HCT116 (cell line): ENCODE measurements around the gene PTGIS. TPM values are rescaled to one million over a fixed set of nuclear protein-coding genes. Genes with fewer than 3 reads are reported as not detected.

ENCODE experiments used
- ATAC-seq: fragments of 200-7000 bp; cut with Tn5 transposase; 2 replicates; pipeline ENCODE4 v1.9.1; 2020; ENCODE audit warnings: mild to moderate bottlenecking, moderate library complexity
- BruUV-seq: library from RNA; stranded (reverse); fragments of 400-500 nt; replicated peaks from 2 replicates; lab custom pipeline; 2021; lab: Mats Ljungman, UMichigan
- CTCF ChIA-PET: fragments of 300-600 bp; sonication (Branson Sonifier 250); formaldehyde crosslinking; loops from one replicate; lab custom pipeline; 2021; ENCODE audit warnings: antibody characterized with exemption; lab: Charles Lee
- POLR2A ChIA-PET: fragments of 300-600, 350-600 bp; sonication (Branson Sonifier 250); formaldehyde crosslinking; loops from one replicate; lab custom pipeline; 2021; ENCODE audit warnings: antibody characterized with exemption; lab: Charles Lee
- RAD21 ChIA-PET, 2 experiments: fragments of 300-600 bp; sonication (Branson Sonifier 250); formaldehyde crosslinking; loops; one replicate each; lab custom pipeline; 2023; ENCODE audit warnings: low total read pairs in 2 of 2; ENCODE audit not compliant: uncharacterized antibody in 2 of 2, unreplicated experiment in 2 of 2, low non-redundant PET in 1 of 2; lab: Charles Lee
- DNase-seq: peaks from one replicate; pipeline ENCODE4 v3.0.0-alpha.2; 2010; ENCODE audit warnings: low read depth, low spot score
- H2AFZ ChIP-seq: fragments of 200-600 bp; shearing (Covaris generic), sonication (generic); 2 replicates; pipeline ENCODE4 v1.6.1; 2017; ENCODE audit warnings: low read depth, mixed run types, mixed read lengths, antibody characterized with exemption, low read length; ENCODE audit not compliant: poor library complexity, severe bottlenecking
- H3K27ac ChIP-seq: 2 replicates; pipeline ENCODE4 v1.5.1; 2012; ENCODE audit warnings: low read depth, low read length
- H3K27me3 ChIP-seq: fragments of 200-600 bp; sonication (generic); 2 replicates; pipeline ENCODE4 v1.6.1; 2016; ENCODE audit warnings: mixed run types, low read length, mixed read lengths; ENCODE audit not compliant: insufficient read depth
- H3K36me3 ChIP-seq, 2 experiments: fragments of 200-500 bp in 1 of 2; fragments of 200-600 bp in 1 of 2; sonication (Bioruptor generic) in 1 of 2; sonication (generic) in 1 of 2; 2 replicates each; pipeline versions ENCODE4 v1.5.1 to v1.6.1; 2014 to 2016; ENCODE audit warnings: low read length in 2 of 2, inconsistent platforms in 1 of 2, mixed read lengths in 1 of 2, mixed run types in 1 of 2; ENCODE audit not compliant: insufficient read depth in 2 of 2, control insufficient read depth in 1 of 2
- H3K4me1 ChIP-seq, 2 experiments: fragments of 200-600 bp in 1 of 2; sonication (generic) in 1 of 2; 2 replicates each; pipeline versions ENCODE4 v1.5.1 to v1.6.1; 2012 to 2017; ENCODE audit warnings: low read length in 2 of 2, inconsistent platforms in 1 of 2, mild to moderate bottlenecking in 1 of 2, mixed read lengths in 1 of 2, mixed run types in 1 of 2, moderate library complexity in 1 of 2; ENCODE audit not compliant: insufficient read depth in 2 of 2, control insufficient read depth in 1 of 2
- H3K4me2 ChIP-seq: fragments of 200-600 bp; sonication (generic); 2 replicates; pipeline ENCODE4 v1.6.1; 2017; ENCODE audit warnings: mixed run types, low read length, mixed read lengths
- H3K4me3 ChIP-seq, 2 experiments: fragments of 200-600 bp in 1 of 2; sonication (generic) in 1 of 2; replicated peaks in 1 of 2; 2 replicates each; pipeline ENCODE4 v1.5.1; 2011 to 2016; ENCODE audit warnings: low read length in 2 of 2, control low read depth in 1 of 2, low read depth in 1 of 2, mild to moderate bottlenecking in 1 of 2, mixed read lengths in 1 of 2, mixed run types in 1 of 2
- H3K79me2 ChIP-seq: fragments of 200-600 bp; sonication (generic); 2 replicates; pipeline ENCODE4 v1.6.1; 2017; ENCODE audit warnings: mild to moderate bottlenecking, mixed run types, low read length, moderate library complexity, mixed read lengths; ENCODE audit not compliant: insufficient read depth
- H3K9ac ChIP-seq: fragments of 200-600 bp; sonication (generic); 2 replicates; pipeline ENCODE4 v1.6.1; 2016; ENCODE audit warnings: low read length, mixed read lengths
- H3K9me2 ChIP-seq: fragments of 200-600 bp; sonication (generic), shearing (Covaris generic); 2 replicates; pipeline ENCODE4 v1.6.1; 2017; ENCODE audit warnings: mixed run types, mild to moderate bottlenecking, moderate library complexity; ENCODE audit not compliant: insufficient read depth
- H3K9me3 ChIP-seq, 2 experiments: fragments of 200-500 bp in 1 of 2; fragments of 200-600 bp in 1 of 2; sonication (Bioruptor generic) in 1 of 2; sonication (generic) in 1 of 2; 2 replicates each; pipeline ENCODE4 v1.6.1; 2014 to 2017; ENCODE audit warnings: low read length in 2 of 2, mixed read lengths in 2 of 2, inconsistent platforms in 1 of 2, low read depth in 1 of 2, mild to moderate bottlenecking in 1 of 2, mixed run types in 1 of 2, moderate library complexity in 1 of 2; ENCODE audit not compliant: control insufficient read depth in 1 of 2, insufficient read depth in 1 of 2
- H4K20me1 ChIP-seq: fragments of 200-600 bp; sonication (generic), shearing (Covaris generic); 2 replicates; pipeline ENCODE4 v1.6.1; 2017; ENCODE audit warnings: mixed run types, mild to moderate bottlenecking, moderate library complexity; ENCODE audit not compliant: insufficient read depth
- CBX3 ChIP-seq: IDR thresholded peaks from 2 replicates; pipeline ENCODE4 v1.6.1; 2012; ENCODE audit warnings: low read depth
- CEBPB ChIP-seq: IDR thresholded peaks from 2 replicates; pipeline ENCODE4 v1.6.1; 2012; ENCODE audit warnings: low read depth
- CTCF ChIP-seq, 3 experiments: fragments of 200-600 bp in 1 of 3; sonication (generic) in 1 of 3; IDR thresholded peaks in 2 of 3; conservative IDR thresholded peaks in 1 of 3; 2 replicates each; pipeline ENCODE4 v1.5.1; 2012 to 2017; ENCODE audit warnings: low read depth in 2 of 3, low read length in 2 of 3, antibody characterized with exemption in 1 of 3, borderline replicate concordance in 1 of 3, control low read depth in 1 of 3, mild to moderate bottlenecking in 1 of 3, mixed read lengths in 1 of 3, mixed run types in 1 of 3, moderate library complexity in 1 of 3; ENCODE audit not compliant: insufficient read depth in 1 of 3
- EGR1 ChIP-seq: IDR thresholded peaks from 2 replicates; pipeline ENCODE4 v1.6.1; 2012; ENCODE audit warnings: low read depth
- EZH2 ChIP-seq: fragments of 200-600 bp; sonication (generic); IDR thresholded peaks from 2 replicates; pipeline ENCODE4 v1.6.1; 2017; ENCODE audit warnings: antibody characterized with exemption, mixed run types
- FOSL1 ChIP-seq: IDR thresholded peaks from 2 replicates; pipeline ENCODE4 v1.6.1; 2012; ENCODE audit warnings: low read depth
- POLR2A ChIP-seq: IDR thresholded peaks from 2 replicates; pipeline ENCODE4 v1.7.0; 2011; ENCODE audit warnings: borderline replicate concordance; ENCODE audit not compliant: insufficient read depth, insufficient read length; ENCODE audit errors: extremely low read depth
- POLR2AphosphoS5 ChIP-seq: IDR thresholded peaks from 2 replicates; pipeline ENCODE4 v1.6.1; 2011; ENCODE audit warnings: mild to moderate bottlenecking, low read depth, low read length, moderate library complexity
- RAD21 ChIP-seq: IDR thresholded peaks from 2 replicates; pipeline ENCODE4 v1.6.1; 2012; ENCODE audit warnings: low read depth, mild to moderate bottlenecking
- SP1 ChIP-seq: IDR thresholded peaks from 2 replicates; pipeline ENCODE4 v1.6.1; 2012; ENCODE audit warnings: low read depth
- TCF7L2 ChIP-seq: IDR thresholded peaks from 2 replicates; pipeline ENCODE4 v1.7.0; 2011; ENCODE audit warnings: borderline replicate concordance, inconsistent platforms; ENCODE audit not compliant: insufficient read depth, insufficient read length; ENCODE audit errors: extremely low read depth
- ZFX ChIP-seq: fragments of 450-650 bp; IDR thresholded peaks from 2 replicates; pipeline ENCODE4 v1.6.1; 2017
- ZNF274 ChIP-seq: fragments of 200-500 bp; sonication (Bioruptor generic); IDR thresholded peaks from 2 replicates; pipeline ENCODE4 v1.6.1; 2014; ENCODE audit warnings: mild to moderate bottlenecking, low read depth, low read length, inconsistent platforms
- intact Hi-C: fragments of 100-400 bp; cut with micrococcal nuclease; formaldehyde crosslinking; loops from 2 replicates; pipeline ENCODE4 v1.10.0; 2022
- total RNA-seq: library from RNA; stranded (reverse); gene quantifications from one replicate; pipeline ENCODE4 v1.2.1, GENCODE V29; 2021; ENCODE audit not compliant: unreplicated experiment

The PTGIS gene
- total RNA-seq, 1 experiment from 2014 or later: 0.25 TPM

- ATAC-seq: no peak
These were observed 54.4 kb downstream of the PTGIS start for GRCh38 chr20:49513517-49513916.

More at GRCh38 chr20:49513517-49513916, 54.4 kb downstream of the PTGIS start:
- Histone ChIP-seq H3K9ac (no peak overlapping the region), H3K79me2 (no peaks in the 10 kb centered on the region), H3K27me3 (peaks cover 26% of the 10 kb centered on the region), H2AFZ (no peak overlapping the region), H3K9me2 (no peaks in the 10 kb centered on the region), H3K4me3 (no peak overlapping the region), H3K4me2 (no peak overlapping the region), H3K9me3 (peaks cover 0 to 3% of the 10 kb centered on the region in 2 experiments; a peak in 1 of 4 replicates), H3K27ac (no peak overlapping the region), H4K20me1 (no peaks in the 10 kb centered on the region), H3K4me1 (peaks cover 3 to 15% of the 10 kb centered on the region in 2 experiments; a peak in 3 of 4 replicates)
- ChIA-PET CTCF (interaction anchor here (0.9 to 1.7 kb wide), 2 partner anchors 8 to 28 kb away, joined by 3 to 4 read pairs; no protein-coding TSS in a partner anchor), RAD21 (no interaction called here), POLR2A (no interaction called here)
- no TSS peak for BruUV-seq
- no peak for DNase-seq
- intact Hi-C loops: no loop called here
- no peak for TF ChIP-seq POLR2AphosphoS5
- no peak for TF ChIP-seq CEBPB
- no peak for TF ChIP-seq CBX3
- no peak for TF ChIP-seq EGR1
- no peak for TF ChIP-seq EZH2
- no peak for TF ChIP-seq POLR2A
- TF ChIP-seq TCF7L2: no peak
- no peak for TF ChIP-seq RAD21
- TF ChIP-seq CTCF (IDR thresholded peaks at IDR 0.05 in 2 of 3, conservative IDR thresholded peaks at IDR 0.05 in 1 of 3; ENCODE audit: borderline replicate concordance in 1 of 3, insufficient read depth in 1 of 3, low read depth in 2 of 3, low read length in 2 of 3): no peak
- TF ChIP-seq ZNF274: no peak
- no peak for TF ChIP-seq SP1
- TF ChIP-seq ZFX: no peak
- no peak for TF ChIP-seq FOSL1
- TF ChIP-seq, all 23 proteins: peak for 0
- no peaks in the 10 kb centered on the region for H3K36me3 ChIP-seq
